ENCODE measurements around the gene ANP32A. TPM values are rescaled to one million over a fixed set of nuclear protein-coding genes. Genes with fewer than 3 reads are reported as not detected.

Gene ANP32A
- total RNA-seq, 4 donors from 2014 or later = 27.1 to 55.8 (median 50.6) TPM

- no peak overlapping the region for H3K4me3 ChIP-seq
- in situ Hi-C loops (cut with MboI; ENCODE audit: low sequenced_read_pairs in 4 of 4) (no loop called here), intact Hi-C loops (cut with DNase I; ENCODE audit: low total_unique reads) (no loop called here)
- no peak for ATAC-seq
- peaks cover 35 to 49% (median 47%) of the 10 kb centered on the region in 3 donors for H3K27me3 ChIP-seq
- H3K4me1 ChIP-seq = peaks cover 0 to 6% of the 10 kb centered on the region in 2 donors
- no peak overlapping the region for H3K27ac ChIP-seq
- H3K9me3 ChIP-seq = no peaks in the 10 kb centered on the region
- H3K36me3 ChIP-seq = no peaks in the 10 kb centered on the region
- TF ChIP-seq CTCF (IDR thresholded peaks at IDR 0.05 in 4 of 5, conservative IDR thresholded peaks at IDR 0.05 in 1 of 5) (no peak), POLR2A (IDR thresholded peaks at IDR 0.05) (no peak)
- DNase-seq = no peak
Observed at GRCh38 chr15:68844856-68845550, 24.3 kb upstream of the ANP32A start.

GRCh38 chr15:68843425-68844311 is 23.0 kb upstream of the ANP32A start:
- peak overlapping the region in 3 of 4 donors; percentile 20 to 52 (median 39) for H3K4me3 ChIP-seq
- peaks cover 0 to 6% of the 10 kb centered on the region in 2 donors for H3K4me1 ChIP-seq
- no peak overlapping the region for H3K27ac ChIP-seq
- in situ Hi-C loops (cut with MboI; ENCODE audit: low sequenced_read_pairs in 4 of 4) = no loop called here
- ATAC-seq = no peak
- TF ChIP-seq CTCF (IDR thresholded peaks at IDR 0.05 in 4 of 5, conservative IDR thresholded peaks at IDR 0.05 in 1 of 5) (no peak), POLR2A (IDR thresholded peaks at IDR 0.05) (no peak)
- no peak for DNase-seq
- H3K36me3 ChIP-seq = no peaks in the 10 kb centered on the region
- intact Hi-C loops (cut with DNase I; ENCODE audit: low total_unique reads) = no loop called here
- H3K27me3 ChIP-seq = peaks cover 35 to 51% (median 47%) of the 10 kb centered on the region in 3 donors
- no peaks in the 10 kb centered on the region for H3K9me3 ChIP-seq

GRCh38 chr15:68842958-68843357 is 22.3 kb upstream of the ANP32A start:
- TF ChIP-seq POLR2A (IDR thresholded peaks at IDR 0.05) = no peak
- no peak for TF ChIP-seq CTCF (IDR thresholded peaks at IDR 0.05 in 4 of 5, conservative IDR thresholded peaks at IDR 0.05 in 1 of 5)
- peaks cover 0 to 6% of the 10 kb centered on the region in 2 donors for H3K4me1 ChIP-seq
- peaks cover 0 to 2% (median 0%) of the 10 kb centered on the region in 3 donors for H3K9me3 ChIP-seq
- no peak for ATAC-seq
- H3K27ac ChIP-seq = no peak overlapping the region
- H3K36me3 ChIP-seq = no peaks in the 10 kb centered on the region
- intact Hi-C loops (cut with DNase I; ENCODE audit: low total_unique reads) = no loop called here
- no peak for DNase-seq
- in situ Hi-C loops (cut with MboI; ENCODE audit: low sequenced_read_pairs in 4 of 4) = no loop called here
- H3K27me3 ChIP-seq = peaks cover 35 to 56% (median 47%) of the 10 kb centered on the region in 3 donors
- H3K4me3 ChIP-seq = no peak overlapping the region

GRCh38 chr15:68834346-68834745 is 13.7 kb upstream of the ANP32A start:
- intact Hi-C loops (cut with DNase I; ENCODE audit: low total_unique reads) (loop anchor here (5.0 kb wide), 1 partner anchor 43 kb away; no protein-coding TSS in a partner anchor), in situ Hi-C loops (cut with MboI; ENCODE audit: low sequenced_read_pairs in 4 of 4) (no loop called here)
- Histone ChIP-seq H3K36me3 (no peaks in the 10 kb centered on the region), H3K9me3 (peaks cover 0 to 14% (median 0%) of the 10 kb centered on the region in 3 donors), H3K27ac (no peak overlapping the region), H3K27me3 (peaks cover 5 to 30% (median 13%) of the 10 kb centered on the region in 3 donors), H3K4me1 (no peaks in the 10 kb centered on the region), H3K4me3 (no peak overlapping the region)
- DNase-seq = no peak
- TF ChIP-seq CTCF (IDR thresholded peaks at IDR 0.05 in 4 of 5, conservative IDR thresholded peaks at IDR 0.05 in 1 of 5) = no peak
- no peak for TF ChIP-seq POLR2A (IDR thresholded peaks at IDR 0.05)
- no peak for ATAC-seq
